ENCODE data around the gene MOV10L1.

Gene MOV10L1

GRCh38 chr22:50182176-50183081, 92.6 kb downstream of the MOV10L1 start:
- TF ChIP-seq CTCF (IDR thresholded peaks at IDR 0.05; ENCODE audit: low read depth, low read length) = no peak
- peaks cover 2% of the 10 kb centered on the region; the same call in 1 of the 2 replicates for H3K36me3 ChIP-seq
- no peak for DNase-seq
- no peaks in the 10 kb centered on the region for H3K27me3 ChIP-seq (ENCODE audit: insufficient read depth, low read depth, severe bottlenecking)
- H3K9me3 ChIP-seq (ENCODE audit: severe bottlenecking) = no peaks in the 10 kb centered on the region
- H3K27ac ChIP-seq = no peak overlapping the region
- no peak overlapping the region for H3K4me3 ChIP-seq (ENCODE audit: low read depth, low read length)

- TF ChIP-seq CTCF (IDR thresholded peaks at IDR 0.05; ENCODE audit: low read depth, low read length) = no peak
- Histone ChIP-seq H3K4me3 (ENCODE audit: low read depth, low read length) (no peak overlapping the region), H3K9me3 (ENCODE audit: severe bottlenecking) (no peaks in the 10 kb centered on the region), H3K36me3 (peaks cover 2% of the 10 kb centered on the region; the same call in 1 of the 2 replicates), H3K27me3 (ENCODE audit: insufficient read depth, low read depth, severe bottlenecking) (no peaks in the 10 kb centered on the region), H3K27ac (no peak overlapping the region)
- DNase-seq = no peak
Measured at GRCh38 chr22:50183141-50183971, 93.5 kb downstream of the MOV10L1 start.

GRCh38 chr22:50184004-50184901, 94.4 kb downstream of the MOV10L1 start:
- peak; percentile 42 for DNase-seq
- Histone ChIP-seq H3K27ac (no peak overlapping the region; the same call in 1 of the 2 replicates), H3K36me3 (peaks cover 2% of the 10 kb centered on the region; the same call in 1 of the 2 replicates), H3K27me3 (ENCODE audit: insufficient read depth, low read depth, severe bottlenecking) (no peaks in the 10 kb centered on the region), H3K4me3 (ENCODE audit: low read depth, low read length) (no peak overlapping the region), H3K9me3 (ENCODE audit: severe bottlenecking) (no peaks in the 10 kb centered on the region)
- no peak for TF ChIP-seq CTCF (IDR thresholded peaks at IDR 0.05; ENCODE audit: low read depth, low read length)

- Histone ChIP-seq H3K4me3 (ENCODE audit: low read depth, low read length) (no peak overlapping the region), H3K27ac (peak overlapping the region; percentile 59), H3K27me3 (ENCODE audit: insufficient read depth, low read depth, severe bottlenecking) (no peaks in the 10 kb centered on the region), H3K36me3 (peaks cover 2% of the 10 kb centered on the region; the same call in 1 of the 2 replicates), H3K9me3 (ENCODE audit: severe bottlenecking) (no peaks in the 10 kb centered on the region)
- DNase-seq = no peak
- no peak for TF ChIP-seq CTCF (IDR thresholded peaks at IDR 0.05; ENCODE audit: low read depth, low read length)
Measured at GRCh38 chr22:50184902-50185374, 95.1 kb downstream of the MOV10L1 start.
